A673 (cell line): ENCODE measurements around the gene FOXN1.

ENCODE experiments used
- EZH2 ChIP-seq: fragments of 200-600 bp; sonication (generic); IDR thresholded peaks from 2 replicates; pipeline ENCODE4 v1.6.1; 2017; ENCODE audit warnings: borderline replicate concordance, low read depth, mild to moderate bottlenecking, mixed read lengths, antibody characterized with exemption, low read length; ENCODE audit not compliant: poor library complexity, severe bottlenecking
- TF ChIP-seq, protein P1 (sequence below): fragments of 300-800, 200-600 bp; sonication (generic); conservative IDR thresholded peaks from 2 replicates; pipeline ENCODE4 v1.5.1; 2017; ENCODE audit warnings: low read depth, mild to moderate bottlenecking, antibody characterized with exemption, low read length, moderate library complexity, mixed read lengths

DNA sequence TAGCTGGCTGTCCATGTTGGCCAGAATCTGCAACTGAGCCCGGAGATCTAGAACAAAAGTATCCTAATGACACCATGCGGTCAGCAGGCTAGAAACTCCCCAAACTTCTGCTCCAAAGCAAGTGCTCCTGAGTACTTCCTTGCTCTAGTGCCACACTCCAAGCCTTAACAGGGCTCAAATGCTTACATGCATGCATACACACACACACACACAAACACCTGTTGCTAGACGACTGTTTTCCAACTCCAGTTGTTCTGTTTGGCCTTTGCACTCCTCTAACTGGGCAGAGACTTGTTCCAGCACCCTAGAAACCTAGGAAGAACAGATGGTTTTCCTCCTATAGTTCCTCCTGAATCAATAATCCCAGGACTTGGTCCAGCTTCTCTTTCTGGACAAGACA is 78.3 kb downstream of the FOXN1 start:
- TF ChIP-seq, protein P1, sequence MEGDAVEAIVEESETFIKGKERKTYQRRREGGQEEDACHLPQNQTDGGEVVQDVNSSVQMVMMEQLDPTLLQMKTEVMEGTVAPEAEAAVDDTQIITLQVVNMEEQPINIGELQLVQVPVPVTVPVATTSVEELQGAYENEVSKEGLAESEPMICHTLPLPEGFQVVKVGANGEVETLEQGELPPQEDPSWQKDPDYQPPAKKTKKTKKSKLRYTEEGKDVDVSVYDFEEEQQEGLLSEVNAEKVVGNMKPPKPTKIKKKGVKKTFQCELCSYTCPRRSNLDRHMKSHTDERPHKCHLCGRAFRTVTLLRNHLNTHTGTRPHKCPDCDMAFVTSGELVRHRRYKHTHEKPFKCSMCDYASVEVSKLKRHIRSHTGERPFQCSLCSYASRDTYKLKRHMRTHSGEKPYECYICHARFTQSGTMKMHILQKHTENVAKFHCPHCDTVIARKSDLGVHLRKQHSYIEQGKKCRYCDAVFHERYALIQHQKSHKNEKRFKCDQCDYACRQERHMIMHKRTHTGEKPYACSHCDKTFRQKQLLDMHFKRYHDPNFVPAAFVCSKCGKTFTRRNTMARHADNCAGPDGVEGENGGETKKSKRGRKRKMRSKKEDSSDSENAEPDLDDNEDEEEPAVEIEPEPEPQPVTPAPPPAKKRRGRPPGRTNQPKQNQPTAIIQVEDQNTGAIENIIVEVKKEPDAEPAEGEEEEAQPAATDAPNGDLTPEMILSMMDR, result no peak
- no peak for TF ChIP-seq EZH2
